ENCODE data around the gene HIPK3.
"Not testable (repeated sequence)": the region's sequence is repeated elsewhere in the genome, so short reads cannot be mapped to it uniquely, and the experiment has no call there.

HIPK3 gene

DNA sequence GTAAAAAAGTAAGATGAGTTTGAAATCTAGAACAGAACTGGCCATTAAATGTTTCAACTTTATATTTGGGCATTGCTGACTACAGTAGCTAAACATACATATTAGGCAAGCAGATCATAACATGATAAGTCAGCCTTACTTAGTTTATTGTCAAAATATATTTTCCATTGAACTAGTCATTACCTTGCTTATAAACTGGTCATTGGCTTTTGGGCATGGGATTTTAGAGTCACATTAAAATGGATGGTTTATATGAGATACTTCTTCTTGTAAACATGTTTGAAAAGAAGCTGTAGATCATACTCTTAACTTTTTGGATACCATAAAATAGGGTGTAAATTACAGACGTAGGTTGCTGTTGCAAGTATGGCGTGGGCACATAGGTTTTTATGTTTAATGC lies 2.7 kb downstream of the HIPK3 start:
- DNase-seq: no peak

DNA sequence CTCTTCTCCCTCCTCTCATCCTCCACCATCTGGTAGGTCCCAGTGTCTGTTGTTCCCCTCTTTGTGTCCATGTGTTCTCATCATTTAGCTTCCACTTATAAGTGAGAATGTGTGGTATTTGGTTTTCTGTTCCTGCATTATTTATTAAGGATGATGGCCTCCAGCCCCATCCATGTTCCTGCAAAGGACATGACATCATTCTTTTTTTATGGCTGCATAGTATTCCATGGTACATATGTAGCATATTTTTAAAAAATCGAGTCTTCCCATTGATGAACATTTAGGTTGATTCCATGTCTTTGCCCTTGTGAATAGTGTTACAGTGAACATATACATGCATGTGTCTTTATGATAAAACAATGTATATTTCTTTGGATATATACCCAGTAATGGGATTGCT lies 4.2 kb downstream of the HIPK3 start:
- not testable (repeated sequence) for DNase-seq

DNA sequence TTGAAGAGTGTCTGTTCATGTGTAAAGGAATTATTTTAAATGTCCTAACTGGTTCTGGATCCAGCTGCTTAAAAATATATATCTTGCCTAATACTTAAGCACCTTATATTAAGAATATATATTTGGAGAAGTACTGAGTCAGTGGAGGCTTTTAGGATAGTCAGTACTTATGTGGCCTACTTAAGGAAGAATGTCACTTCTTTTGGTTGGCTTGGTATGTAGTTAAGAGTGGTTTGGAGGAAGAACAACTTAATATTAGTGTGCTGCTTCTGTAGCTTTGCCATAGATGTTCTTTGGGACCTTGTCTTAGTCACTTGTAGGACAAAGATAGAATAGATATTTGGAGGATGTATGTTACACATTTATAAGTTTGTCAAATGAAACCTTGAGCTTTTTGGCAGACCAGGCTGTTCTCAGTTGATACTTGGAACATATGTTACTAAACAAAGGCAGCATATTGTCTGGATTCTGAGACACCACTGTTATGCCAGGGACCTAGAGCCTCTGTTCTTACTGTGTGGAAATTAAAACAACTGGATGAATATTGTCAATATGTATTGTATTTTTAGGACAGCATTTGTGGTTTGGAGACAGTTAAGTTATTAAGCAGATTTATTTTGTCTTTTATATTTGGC lies 4.9 kb downstream of the HIPK3 start:
- no peak for DNase-seq

DNA sequence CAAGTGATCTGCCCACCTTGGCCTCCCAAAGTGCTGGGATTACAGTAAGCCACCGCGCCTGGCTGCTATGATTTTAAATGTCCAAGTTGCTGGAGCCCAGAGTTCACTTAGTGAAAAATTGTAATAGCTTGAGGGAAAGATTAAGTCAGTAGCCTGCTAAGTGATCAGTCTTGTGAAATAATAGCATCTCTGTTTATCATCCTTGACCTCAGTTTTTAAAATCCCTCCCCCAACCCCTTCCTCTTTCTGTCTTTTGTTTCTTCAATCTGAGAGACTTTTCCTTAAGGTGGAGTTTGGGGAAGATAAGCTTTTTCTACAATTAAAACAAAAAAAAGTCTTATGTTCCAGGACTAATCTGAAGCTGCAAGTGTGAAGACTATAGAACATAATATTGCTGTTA lies 6.4 kb downstream of the HIPK3 start:
- peak; percentile 73 for DNase-seq

DNA sequence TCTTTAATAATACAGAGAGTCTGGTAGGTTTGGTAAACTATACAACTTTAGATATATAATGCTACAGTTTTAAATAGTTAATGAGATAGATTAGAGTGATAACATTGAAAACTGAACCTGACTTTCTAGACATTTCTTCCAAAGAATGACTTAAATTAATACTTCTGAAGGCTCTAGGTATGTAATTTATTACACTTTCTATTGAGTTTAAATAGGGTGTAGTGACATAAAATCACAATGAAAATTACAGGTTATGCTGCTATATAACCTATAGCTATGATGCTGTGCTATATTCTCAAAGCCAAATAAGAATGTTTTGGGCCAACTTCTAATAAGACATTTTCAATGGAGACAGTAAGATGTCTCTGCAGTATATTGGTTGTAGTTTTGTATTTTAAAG lies 7.7 kb downstream of the HIPK3 start:
- DNase-seq: no peak

DNA sequence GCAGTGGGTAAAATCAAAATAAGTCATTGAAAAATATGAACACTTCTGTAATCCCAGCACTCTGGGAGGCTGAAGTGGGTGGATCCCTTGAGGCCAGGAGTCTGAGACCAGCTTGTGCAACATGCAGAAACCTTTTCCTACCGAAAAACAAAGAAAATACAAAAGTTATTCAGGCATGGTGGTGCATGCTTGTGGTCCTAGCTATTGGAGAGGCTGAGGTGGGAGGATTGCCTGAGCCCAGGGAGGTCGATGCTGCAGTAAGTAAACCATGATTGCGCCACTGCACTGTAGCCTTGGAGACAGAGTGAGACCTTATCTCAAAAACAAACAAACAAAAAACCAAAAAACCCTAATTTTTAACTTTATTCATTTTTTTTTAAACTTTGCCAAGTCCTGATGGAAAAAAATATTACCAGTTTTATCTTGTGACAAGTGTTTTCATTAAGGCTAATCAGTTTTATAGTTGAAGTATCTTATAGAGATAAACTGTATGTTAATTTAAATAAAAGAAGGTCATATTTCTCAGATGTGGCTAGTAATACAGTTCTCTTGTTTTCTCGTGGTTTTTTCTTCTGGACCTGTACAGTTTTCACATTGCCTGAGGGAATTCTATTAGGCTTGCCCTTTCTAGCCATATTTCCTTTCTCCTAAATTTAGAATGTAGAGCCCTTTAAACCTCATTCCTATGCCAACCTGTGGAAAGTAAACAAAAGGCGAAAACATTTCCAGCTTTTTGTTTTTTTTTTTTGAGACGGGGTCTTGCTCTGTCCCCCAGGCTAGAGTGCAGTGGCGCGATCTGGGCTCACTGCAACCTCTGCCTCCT lies 9.4 kb downstream of the HIPK3 start:
- peak; percentile 63 for DNase-seq

DNA sequence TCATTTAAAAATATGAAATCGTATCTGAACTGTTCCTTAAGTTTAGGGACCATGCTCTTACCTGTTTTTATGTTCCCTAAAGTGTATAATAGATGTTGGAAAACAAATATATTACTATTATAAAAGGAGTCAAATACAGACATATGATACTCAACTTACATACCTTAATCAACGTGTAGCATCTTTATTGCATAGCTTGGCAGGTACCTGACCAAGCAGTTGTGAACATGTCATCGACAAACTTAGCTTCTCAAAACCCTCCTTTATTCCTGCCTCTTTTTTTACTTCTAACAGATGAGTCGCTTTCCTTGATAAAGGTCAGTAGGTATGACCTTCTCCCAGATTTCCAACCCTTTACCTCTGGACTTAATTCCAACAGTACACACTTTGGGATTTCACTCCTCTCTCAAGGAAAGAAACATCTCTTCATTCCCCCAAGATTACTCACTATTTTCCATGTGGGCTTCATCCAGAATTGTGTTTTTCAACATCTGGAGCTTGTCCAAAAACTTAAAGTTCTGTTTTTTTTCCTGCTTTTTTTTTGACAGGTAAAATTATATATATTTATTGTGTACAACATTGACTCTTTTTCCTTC lies 11.9 kb downstream of the HIPK3 start:
- DNase-seq: no peak

DNA sequence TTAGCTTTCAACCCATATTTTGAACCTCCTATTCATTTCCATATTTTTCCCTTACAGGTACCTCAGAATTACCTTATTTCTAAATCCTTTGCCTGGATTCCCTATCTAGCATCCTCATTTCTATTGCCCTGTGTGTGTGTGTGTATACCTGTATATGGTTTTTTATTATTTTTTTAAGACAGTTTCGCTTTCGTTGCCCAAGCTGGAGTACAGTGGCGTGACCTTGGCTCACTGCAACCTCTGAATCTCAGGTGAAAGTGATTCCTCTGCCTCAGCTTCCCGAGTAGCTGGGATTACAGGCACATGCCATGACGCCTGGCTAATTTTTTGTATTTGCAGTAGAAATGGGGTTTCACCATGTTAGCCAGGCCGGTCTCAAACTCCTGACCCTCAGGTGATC lies 12.6 kb downstream of the HIPK3 start:
- no peak for DNase-seq

DNA sequence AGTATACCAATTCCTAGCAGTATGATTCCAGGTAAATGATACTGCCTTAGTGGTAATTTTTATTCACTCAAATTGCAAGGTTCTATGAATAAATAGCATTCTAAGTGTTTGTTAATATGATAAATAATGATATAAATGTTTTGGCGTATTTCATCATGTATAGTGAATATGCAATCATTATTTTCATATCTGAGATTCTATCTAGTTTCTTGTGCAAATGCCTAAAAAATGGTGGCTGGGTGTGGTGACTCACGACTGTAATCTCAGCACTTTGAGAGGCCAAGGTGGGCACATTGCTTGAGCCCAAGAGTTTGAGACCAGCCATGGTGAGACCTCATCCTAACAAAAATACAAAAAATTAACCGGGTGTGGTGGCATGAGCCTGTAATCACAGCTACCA lies 13.9 kb downstream of the HIPK3 start:
- DNase-seq: no peak

DNA sequence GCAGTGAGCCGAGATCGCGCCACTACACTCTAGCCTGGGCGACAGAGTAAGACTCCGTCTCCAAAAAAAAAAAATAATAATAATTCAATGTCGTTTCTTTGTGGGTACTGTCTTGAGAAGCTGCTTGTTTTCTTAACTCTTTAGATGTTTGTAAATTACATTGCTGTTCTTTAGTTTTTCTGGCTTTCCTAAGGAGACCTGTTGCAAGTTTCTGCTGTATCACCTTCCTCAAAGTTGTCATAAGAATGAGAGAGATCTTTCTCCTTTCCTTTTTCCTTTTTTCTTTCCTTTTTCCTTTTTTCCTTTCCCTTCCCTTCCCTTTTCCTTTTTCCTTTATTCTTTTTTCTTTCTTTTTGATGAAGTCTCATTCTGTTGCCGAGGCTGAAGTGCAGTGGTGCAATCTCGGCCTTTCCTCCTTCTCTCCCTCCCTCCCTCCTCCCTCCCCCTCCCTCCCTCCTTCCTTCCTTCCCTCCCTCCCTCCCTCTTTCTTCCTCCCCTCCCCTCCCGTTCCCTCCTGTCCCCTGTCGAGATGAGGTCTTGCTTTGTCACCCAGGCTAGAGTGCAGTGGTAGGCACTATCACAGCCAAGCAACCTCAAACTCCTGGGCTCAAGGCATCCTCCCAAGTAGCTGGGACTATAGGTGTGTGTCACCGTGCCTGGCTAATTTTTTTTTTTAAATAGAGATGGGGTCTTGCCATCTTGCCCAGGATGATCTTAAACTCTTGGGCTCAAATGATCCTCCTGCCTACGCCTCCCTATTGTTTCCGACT lies 15.3 kb downstream of the HIPK3 start:
- no peak for DNase-seq

DNA sequence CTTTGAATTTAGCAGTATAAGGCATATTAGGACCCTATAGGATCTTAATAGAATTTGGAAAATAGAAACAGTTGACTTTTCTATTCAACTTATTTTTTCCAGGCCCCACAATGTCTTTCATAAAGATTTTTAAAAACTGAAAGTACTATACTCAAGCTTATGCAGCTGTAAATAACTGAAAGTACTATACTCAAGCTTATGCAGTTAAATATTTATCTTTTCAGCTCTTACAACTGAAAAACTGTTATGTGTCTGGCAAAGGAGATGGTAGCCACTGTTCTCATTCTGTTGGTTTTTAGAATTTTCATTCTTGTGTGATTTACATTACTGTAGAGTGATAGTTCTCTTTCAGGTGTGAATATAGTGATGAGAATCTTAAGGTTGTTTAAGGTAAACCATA lies 16.5 kb downstream of the HIPK3 start:
- no peak for DNase-seq

DNA sequence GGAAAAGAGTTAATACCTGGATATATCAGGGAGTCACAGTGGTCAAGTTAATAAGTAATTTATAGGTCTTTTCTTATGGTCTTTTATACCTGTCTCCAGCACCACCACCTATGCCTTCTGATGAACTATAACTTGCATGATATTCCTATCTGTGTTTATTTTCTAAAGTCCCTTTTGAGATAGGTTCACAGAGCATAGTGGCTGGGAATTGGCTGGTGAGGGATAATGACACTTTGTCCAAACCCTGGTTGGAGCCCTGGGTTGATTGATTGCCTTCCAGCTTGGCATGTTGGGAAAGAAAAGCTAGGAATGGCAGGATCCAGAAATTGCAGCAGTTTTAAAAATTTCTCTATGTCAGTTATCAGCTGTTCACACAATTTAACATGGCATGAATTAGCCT lies 23.2 kb downstream of the HIPK3 start:
- no peak for DNase-seq

DNA sequence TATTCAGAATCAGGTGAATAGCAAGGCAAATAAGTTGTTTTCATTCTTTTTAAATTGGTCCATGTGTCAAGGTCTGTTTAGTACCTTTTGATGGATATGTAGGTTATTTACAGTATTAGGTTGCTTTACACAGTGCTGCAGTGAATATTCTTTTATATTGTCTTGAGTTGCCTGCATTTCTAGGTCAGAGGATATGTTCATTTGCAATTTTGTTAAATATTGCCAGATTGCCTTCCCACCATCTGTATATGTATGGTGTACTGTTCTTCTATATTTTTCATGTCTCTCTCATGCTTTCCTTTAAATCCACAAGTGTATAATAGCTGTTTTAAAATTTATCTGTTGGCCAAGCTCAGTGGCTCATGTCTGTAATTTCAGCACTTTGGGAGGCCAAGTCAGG lies 24.6 kb downstream of the HIPK3 start:
- no peak for DNase-seq

DNA sequence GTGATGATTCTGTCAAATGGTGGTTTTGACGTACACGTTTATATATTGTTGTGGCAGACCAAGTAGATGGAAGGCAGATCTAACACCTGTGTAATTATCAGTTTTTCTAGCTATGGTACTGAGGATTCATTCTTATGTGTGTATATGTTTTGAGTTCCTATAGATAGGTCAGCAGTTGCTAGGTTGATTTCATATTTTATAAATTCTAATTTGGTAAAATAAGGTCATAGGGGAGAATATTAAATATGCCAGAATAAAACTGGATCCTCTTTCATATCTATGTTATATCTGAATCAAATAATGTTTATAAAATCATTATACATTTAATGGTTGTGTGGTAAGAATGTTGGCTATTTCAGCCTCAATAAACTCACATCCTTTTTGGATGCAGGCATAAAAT lies 27.6 kb downstream of the HIPK3 start:
- DNase-seq: no peak

DNA sequence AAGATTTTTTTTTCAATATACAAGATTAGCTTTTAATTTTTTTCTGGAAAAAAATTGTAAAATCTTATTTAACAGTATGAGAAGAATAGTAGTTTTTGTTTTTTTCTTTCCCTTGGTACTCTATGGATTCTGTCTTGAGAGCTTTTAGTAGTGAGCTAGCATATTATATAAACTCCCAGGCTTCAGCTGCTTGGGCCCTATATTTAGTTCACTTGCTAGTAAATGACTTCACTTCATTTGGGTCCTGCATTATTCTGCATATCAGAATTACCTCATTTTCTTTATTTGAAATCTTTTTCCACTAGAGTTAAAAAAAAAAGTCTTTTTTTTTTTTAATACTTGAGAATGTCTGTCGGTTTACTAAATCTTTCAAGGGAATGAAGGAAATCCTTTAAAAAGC lies 33.1 kb downstream of the HIPK3 start:
- no peak for DNase-seq

DNA sequence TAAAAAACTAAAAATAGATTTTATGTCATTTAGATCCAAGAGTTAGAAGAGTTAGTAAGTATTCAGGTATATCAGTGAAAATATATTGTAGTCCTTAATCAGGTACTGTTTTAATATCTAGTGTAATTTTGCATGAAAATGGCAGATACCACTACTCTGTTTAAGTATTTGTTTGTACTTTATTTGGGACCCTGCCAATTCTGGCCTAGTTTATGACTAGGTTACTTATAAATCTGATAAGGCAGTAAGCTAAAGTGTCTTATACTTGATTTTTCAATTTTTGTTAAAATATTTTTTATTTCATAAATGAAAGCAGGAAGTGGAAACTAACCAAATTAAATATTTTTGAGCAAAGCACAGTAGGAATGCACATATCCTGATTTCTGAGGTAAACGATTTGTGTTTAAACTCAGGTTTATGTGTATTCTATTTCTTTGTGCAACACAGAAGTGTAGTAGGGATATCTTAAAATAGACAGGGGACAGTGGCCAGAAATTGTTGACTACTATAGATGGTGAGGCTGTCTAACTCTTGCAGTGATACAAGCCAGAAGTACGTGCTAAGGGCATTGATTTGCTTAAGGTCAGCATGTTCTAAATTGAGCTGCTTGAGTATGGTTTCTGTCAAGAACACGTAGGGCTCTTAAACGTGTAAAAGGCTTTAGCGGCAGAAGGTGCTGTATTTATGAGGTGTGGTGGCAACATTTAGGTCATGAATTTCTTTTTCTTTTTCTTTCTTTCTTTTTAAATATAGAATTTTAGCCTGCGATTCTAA lies 34.0 kb downstream of the HIPK3 start:
- DNase-seq: no peak

DNA sequence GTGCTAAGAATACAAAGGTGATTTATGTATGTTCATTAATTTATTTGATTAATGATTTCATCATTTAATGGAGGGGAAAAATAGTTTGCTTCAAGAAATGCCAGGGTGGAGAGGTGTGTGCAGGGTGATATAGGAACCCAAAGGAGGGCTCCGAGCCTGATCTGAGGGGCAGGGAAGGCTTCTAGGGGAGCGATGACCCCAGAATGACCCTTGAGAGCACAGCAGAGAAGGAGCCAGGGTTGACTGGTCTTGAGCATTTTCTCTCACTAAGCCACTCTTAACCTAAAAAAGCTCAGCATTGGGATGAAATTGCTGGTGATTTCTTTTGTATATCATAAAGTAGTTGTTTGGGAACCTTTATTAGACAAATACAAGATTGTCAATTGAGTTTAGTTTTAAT lies 35.1 kb downstream of the HIPK3 start:
- no peak for DNase-seq

DNA sequence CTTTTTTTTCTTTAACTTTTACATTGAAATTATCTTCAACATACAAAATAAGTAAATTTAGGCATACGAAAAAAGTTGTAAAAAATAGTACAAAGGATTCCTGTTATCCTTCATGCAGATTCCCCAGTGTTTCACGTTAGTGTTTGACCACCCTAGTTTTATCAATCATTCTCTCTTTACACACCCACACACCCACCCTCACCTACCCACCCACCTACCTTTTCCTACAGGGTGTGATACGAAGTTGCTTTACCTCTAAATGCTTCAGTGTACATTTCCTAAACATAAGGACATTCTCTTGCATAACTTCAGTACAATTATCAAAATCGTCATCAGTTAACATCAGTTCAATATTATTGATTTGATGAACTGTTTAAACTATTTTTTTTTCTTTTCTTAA lies 37.0 kb downstream of the HIPK3 start:
- no peak for DNase-seq

DNA sequence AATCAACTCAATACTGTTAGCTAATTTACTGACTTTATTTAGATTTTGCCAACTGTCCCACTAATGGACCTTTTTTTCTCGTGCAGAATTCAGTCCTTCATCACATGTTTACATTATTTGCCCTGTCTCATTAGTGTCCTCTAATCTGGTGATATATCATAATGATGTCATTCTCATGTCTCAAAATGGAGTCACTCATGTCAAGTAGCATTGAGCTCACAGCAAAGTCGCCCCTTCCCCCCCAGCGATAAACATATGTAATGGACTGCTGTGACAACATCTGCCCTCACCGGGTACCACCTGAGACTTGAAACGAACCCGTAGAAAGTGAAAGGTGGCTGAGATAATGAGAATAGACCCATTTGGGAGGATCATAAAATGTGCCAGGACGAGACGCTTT lies 37.6 kb downstream of the HIPK3 start:
- no peak for DNase-seq

DNA sequence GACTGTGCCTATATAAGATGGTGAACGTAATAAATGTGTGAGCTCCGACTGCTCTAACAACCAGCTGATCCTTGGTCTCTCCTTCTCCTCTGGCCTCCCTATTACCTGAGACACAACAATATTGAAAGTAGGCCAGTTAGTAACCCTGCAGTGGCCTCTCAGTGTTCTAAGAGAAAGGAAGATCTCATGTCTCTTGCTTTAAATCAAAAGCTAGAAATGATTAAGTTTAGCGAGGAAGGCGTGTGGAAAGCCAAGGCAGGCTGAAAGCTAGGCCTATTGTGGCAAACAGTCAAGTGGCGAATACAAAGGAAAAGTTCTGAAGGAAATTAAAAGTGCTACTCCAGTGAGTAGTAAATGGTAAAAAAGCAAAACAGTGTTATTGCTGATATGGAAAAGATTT lies 39.5 kb downstream of the HIPK3 start:
- no peak for DNase-seq

DNA sequence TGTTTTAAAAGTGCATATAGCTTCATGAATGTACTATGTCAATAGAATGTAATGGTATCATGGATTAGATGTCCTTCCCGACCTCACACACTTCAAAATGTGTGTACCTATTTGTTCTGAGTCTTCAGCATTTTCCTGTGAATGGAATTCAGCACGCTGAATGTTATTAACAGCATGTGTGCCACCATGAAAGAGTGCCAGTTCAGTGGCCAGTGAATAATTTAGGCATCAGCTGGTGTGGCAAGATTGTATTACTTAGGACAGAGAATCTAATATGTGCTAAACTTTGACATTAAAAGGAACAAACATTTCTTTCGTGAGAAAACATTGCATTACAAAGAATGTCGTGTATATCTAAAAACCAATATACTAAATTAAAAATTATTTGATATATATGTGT lies 46.4 kb downstream of the HIPK3 start:
- no peak for DNase-seq

DNA sequence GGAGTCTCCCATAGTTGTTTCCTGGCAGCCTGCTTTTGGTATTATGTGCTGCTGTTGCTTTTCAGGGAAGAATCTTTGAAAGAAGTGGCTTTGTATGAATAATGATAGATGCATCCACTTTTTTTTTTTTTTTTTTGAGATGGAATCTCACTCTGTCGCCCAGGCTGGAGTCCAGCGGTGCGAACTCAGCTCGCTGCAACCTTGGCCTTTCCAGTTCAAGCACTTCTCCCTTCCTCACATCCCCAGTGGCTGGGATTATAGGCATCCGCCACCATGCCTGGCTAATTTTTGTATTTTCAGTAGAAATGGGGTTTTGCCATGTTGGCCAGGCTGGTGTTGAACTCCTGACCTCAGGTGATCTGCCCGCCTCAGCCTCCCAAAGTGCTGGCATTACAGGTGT lies 49.6 kb downstream of the HIPK3 start:
- DNase-seq: not testable (repeated sequence)

DNA sequence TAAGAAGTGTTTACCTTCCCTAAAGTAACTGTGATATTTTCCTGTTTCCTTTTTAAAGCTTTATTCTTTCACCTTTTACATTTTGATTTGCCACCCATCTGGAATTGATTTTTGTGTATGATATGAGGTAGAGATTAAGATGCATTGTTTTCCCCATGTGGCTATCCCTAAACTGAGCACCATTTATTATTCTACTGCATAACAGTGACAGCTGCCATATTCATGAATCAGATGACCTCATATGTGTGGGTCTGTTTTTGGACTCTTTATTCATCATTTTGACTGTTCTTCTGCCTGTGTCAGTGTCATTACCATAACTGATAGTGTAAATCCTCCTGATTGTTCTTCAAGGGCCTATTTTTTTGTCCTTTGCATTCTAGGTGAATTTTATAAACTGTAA lies 50.8 kb downstream of the HIPK3 start:
- DNase-seq: no peak
